ENCODE results near the gene RAB30. TPM values are rescaled to one million over a fixed set of nuclear protein-coding genes. Genes with fewer than 3 reads are reported as not detected.

The RAB30 gene
- polyA plus RNA-seq, 1 donor from 2014 or later: 36.4 TPM

GRCh38 chr11:83112886-83113285 is 41.2 kb upstream of the RAB30 start:
- H3K79me2 ChIP-seq (replicated peaks; ENCODE audit: insufficient read depth, low read length): no peaks in the 10 kb centered on the region
- no peaks in the 10 kb centered on the region for H3K9me3 ChIP-seq (ENCODE audit: low read length)
- no peaks in the 10 kb centered on the region for H3K27me3 ChIP-seq (ENCODE audit: insufficient read depth, low read depth, low read length)
- H3K4me3 ChIP-seq (ENCODE audit: low read length): no peak overlapping the region
- H4K20me1 ChIP-seq (ENCODE audit: insufficient read depth): no peaks in the 10 kb centered on the region
- H2AFZ ChIP-seq (ENCODE audit: low read depth, low read length): no peak overlapping the region
- H3K9ac ChIP-seq (ENCODE audit: low read length): no peak overlapping the region
- H3F3A ChIP-seq (ENCODE audit: insufficient read depth, low read length, poor library complexity, severe bottlenecking): no peaks in the 10 kb centered on the region
- TF ChIP-seq REST (IDR thresholded peaks at IDR 0.05; ENCODE audit: borderline replicate concordance) (no peak), EZH2 (IDR thresholded peaks at IDR 0.05; ENCODE audit: borderline replicate concordance, insufficient read depth, low read length, poor library complexity, severe bottlenecking) (no peak), SMC3 (conservative IDR thresholded peaks at IDR 0.05; ENCODE audit: poor library complexity) (no peak), EP300 (conservative IDR thresholded peaks at IDR 0.05; ENCODE audit: poor library complexity, severe bottlenecking) (no peak), POLR2AphosphoS5 (IDR thresholded peaks at IDR 0.05) (no peak), TAF1 (IDR thresholded peaks at IDR 0.05; ENCODE audit: low read depth) (no peak), MXI1 (conservative IDR thresholded peaks at IDR 0.05; ENCODE audit: poor library complexity, severe bottlenecking) (no peak)
- no peak overlapping the region for H3K4me2 ChIP-seq (ENCODE audit: low read length)
- no peaks in the 10 kb centered on the region for H3K9me2 ChIP-seq (ENCODE audit: insufficient read depth, low read length)
- no peaks in the 10 kb centered on the region for H3K36me3 ChIP-seq (ENCODE audit: insufficient read depth, low read length)
- no peak overlapping the region for H3K27ac ChIP-seq (ENCODE audit: low read length)

- H3K79me2 ChIP-seq (replicated peaks; ENCODE audit: insufficient read depth, low read length): no peaks in the 10 kb centered on the region
- no peaks in the 10 kb centered on the region for H3K27me3 ChIP-seq (ENCODE audit: insufficient read depth, low read depth, low read length)
- no peaks in the 10 kb centered on the region for H3K9me2 ChIP-seq (ENCODE audit: insufficient read depth, low read length)
- H3K9ac ChIP-seq (ENCODE audit: low read length): no peak overlapping the region
- H4K20me1 ChIP-seq (ENCODE audit: insufficient read depth): no peaks in the 10 kb centered on the region
- H3F3A ChIP-seq (ENCODE audit: insufficient read depth, low read length, poor library complexity, severe bottlenecking): no peaks in the 10 kb centered on the region
- H3K36me3 ChIP-seq (ENCODE audit: insufficient read depth, low read length): no peaks in the 10 kb centered on the region
- no peaks in the 10 kb centered on the region for H3K9me3 ChIP-seq (ENCODE audit: low read length)
- no peak overlapping the region for H3K27ac ChIP-seq (ENCODE audit: low read length)
- H2AFZ ChIP-seq (ENCODE audit: low read depth, low read length): no peak overlapping the region
- H3K4me2 ChIP-seq (ENCODE audit: low read length): no peak overlapping the region
- TF ChIP-seq EP300 (conservative IDR thresholded peaks at IDR 0.05; ENCODE audit: poor library complexity, severe bottlenecking) (no peak), SMC3 (conservative IDR thresholded peaks at IDR 0.05; ENCODE audit: poor library complexity) (no peak), RAD21 (conservative IDR thresholded peaks at IDR 0.05) (no peak), CTCF (IDR thresholded peaks at IDR 0.05; ENCODE audit: poor library complexity, severe bottlenecking) (no peak), EZH2 (IDR thresholded peaks at IDR 0.05; ENCODE audit: borderline replicate concordance, insufficient read depth, low read length, poor library complexity, severe bottlenecking) (no peak), MXI1 (conservative IDR thresholded peaks at IDR 0.05; ENCODE audit: poor library complexity, severe bottlenecking) (no peak), REST (IDR thresholded peaks at IDR 0.05; ENCODE audit: borderline replicate concordance) (no peak), POLR2AphosphoS5 (IDR thresholded peaks at IDR 0.05) (no peak), TAF1 (IDR thresholded peaks at IDR 0.05; ENCODE audit: low read depth) (no peak)
- no peak overlapping the region for H3K4me3 ChIP-seq (ENCODE audit: low read length)
Observed at GRCh38 chr11:83105168-83105567, 33.5 kb upstream of the RAB30 start.
